Endothelial cell of hepatic sinusoid (primary cell): ENCODE results near the gene IL22.

Source experiments
- in situ Hi-C: cut with HindIII; loops from 2 replicates; pipeline ENCODE4 v1.10.0; 2017; ENCODE audit warnings: low sequenced_read_pairs

Gene IL22

GRCh38 chr12:68264857-68265256 lies 11.5 kb upstream of the IL22 start:
- in situ Hi-C loops = no loop called here

GRCh38 chr12:68264158-68264855 lies 10.9 kb upstream of the IL22 start:
- in situ Hi-C loops = no loop called here

GRCh38 chr12:68263366-68263765 lies 10.0 kb upstream of the IL22 start:
- in situ Hi-C loops = no loop called here

- in situ Hi-C loops = no loop called here
Measured at GRCh38 chr12:68261896-68262295, 8.5 kb upstream of the IL22 start.

GRCh38 chr12:68260153-68260552 lies 6.7 kb upstream of the IL22 start:
- in situ Hi-C loops = no loop called here

- in situ Hi-C loops = loop anchor here (5.0 kb wide), 1 partner anchor 33 kb away; no protein-coding TSS in a partner anchor
Measured at GRCh38 chr12:68259318-68259940, 6.0 kb upstream of the IL22 start.

- in situ Hi-C loops = no loop called here
Measured at GRCh38 chr12:68252077-68252476, 1.3 kb downstream of the IL22 start.

- in situ Hi-C loops = no loop called here
Measured at GRCh38 chr12:68250454-68250853, 3.0 kb downstream of the IL22 start.

GRCh38 chr12:68247785-68248184 lies 5.6 kb downstream of the IL22 start:
- in situ Hi-C loops = no loop called here

- in situ Hi-C loops = no loop called here
Measured at GRCh38 chr12:68246350-68246749, 7.1 kb downstream of the IL22 start.

GRCh38 chr12:68245180-68246021 lies 8.0 kb downstream of the IL22 start:
- in situ Hi-C loops = no loop called here

- in situ Hi-C loops = no loop called here
Measured at GRCh38 chr12:68242777-68243176, 10.6 kb downstream of the IL22 start.

- in situ Hi-C loops = no loop called here
Measured at GRCh38 chr12:68240975-68241374, 12.4 kb downstream of the IL22 start.

- in situ Hi-C loops = no loop called here
Measured at GRCh38 chr12:68240079-68240478, 13.3 kb downstream of the IL22 start.

GRCh38 chr12:68239309-68239982 lies 14.0 kb downstream of the IL22 start:
- in situ Hi-C loops = no loop called here

- in situ Hi-C loops = no loop called here
Measured at GRCh38 chr12:68237619-68238018, 15.8 kb downstream of the IL22 start.

GRCh38 chr12:68237078-68237477 lies 16.3 kb downstream of the IL22 start:
- in situ Hi-C loops = no loop called here

- in situ Hi-C loops = no loop called here
Measured at GRCh38 chr12:68236421-68237059, 16.9 kb downstream of the IL22 start.

GRCh38 chr12:68235576-68235975 lies 17.8 kb downstream of the IL22 start:
- in situ Hi-C loops = no loop called here

GRCh38 chr12:68234140-68234539 lies 19.3 kb downstream of the IL22 start:
- in situ Hi-C loops = loop anchor here (5.0 kb wide), 1 partner anchor 93 kb away; no protein-coding TSS in a partner anchor

GRCh38 chr12:68233498-68233897 lies 19.9 kb downstream of the IL22 start:
- in situ Hi-C loops = loop anchor here (5.0 kb wide), 1 partner anchor 94 kb away; no protein-coding TSS in a partner anchor
